NCI-H510A treated with DMSO at 0.1 percent for 48 hours (cell line): ENCODE measurements around the gene CATSPER4.

Experiments used
- DNase-seq: peaks from one replicate; lab custom pipeline; 2025; lab: John Stamatoyannopoulos, UW

Gene CATSPER4

DNA sequence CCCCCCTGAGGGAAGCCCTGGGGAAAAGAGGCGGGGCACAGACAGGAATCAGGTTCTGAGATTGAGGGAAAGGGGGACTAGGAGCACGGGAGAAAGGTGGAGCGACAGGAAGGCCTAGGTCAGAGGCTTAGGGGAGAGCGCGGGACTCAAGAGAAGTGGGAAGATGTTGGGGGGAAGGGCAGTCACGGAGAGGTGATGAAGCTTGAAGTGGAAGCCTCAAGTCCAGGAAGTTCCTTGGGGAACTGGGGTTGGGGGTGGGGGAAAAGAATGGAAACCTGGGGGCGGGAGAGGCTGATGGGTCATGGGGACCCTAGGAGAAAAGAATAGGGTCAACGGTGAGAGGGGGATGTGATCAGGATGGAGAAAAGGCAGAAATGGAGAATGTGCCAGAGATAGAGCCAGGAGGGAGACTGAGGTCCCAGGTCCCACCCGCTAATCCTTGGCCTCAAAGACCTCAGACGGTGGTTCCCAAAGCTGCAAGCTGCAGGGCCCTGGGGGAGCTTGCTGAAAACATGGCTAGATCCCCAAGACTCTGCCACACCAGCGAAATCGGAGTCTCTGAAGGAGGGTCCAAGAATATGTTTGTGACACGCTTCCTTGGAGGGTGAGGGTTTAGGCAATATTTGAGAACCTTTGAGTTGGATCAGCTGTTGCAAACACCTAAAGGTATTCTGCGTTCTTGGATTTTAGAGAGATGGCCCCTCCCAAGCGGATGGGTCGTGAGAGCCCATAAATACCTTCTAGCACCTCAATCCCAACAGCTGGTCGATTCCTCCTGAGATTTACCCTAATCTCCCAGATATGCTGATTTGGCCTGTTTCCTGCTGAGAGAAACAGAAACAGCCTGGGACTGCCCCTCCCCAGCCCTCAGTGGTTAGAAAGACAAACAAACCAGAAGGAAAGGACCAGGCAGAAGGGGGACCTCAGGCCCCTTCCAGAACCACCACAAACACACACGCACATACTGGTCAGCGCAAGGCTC, 25.2 kb upstream of the CATSPER4 start:
- no peak for DNase-seq

DNA sequence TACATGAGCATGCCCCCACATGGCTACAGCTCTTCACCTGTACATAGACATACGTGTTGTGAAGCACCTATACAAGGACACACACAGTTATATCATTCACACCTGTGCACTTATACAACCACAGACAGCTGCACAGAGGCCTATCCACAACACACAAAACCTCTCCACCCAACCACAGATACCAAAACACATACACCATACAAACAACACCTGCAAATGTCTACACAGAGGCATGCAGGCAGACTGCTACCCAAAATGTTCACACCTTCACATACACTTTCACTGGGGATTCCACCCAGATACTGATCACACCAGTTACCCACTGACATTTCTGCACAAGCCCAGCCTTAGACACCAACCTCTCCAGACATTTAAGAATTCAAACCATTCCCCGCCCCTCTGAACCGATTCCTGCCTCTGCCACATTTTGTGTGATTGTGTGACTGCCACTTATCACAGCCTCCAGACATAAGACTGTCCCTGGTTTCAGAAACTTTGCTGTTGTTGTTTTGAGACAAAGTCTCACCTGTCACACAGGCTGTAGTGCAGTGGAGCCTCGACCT, 23.6 kb upstream of the CATSPER4 start:
- no peak for DNase-seq

DNA sequence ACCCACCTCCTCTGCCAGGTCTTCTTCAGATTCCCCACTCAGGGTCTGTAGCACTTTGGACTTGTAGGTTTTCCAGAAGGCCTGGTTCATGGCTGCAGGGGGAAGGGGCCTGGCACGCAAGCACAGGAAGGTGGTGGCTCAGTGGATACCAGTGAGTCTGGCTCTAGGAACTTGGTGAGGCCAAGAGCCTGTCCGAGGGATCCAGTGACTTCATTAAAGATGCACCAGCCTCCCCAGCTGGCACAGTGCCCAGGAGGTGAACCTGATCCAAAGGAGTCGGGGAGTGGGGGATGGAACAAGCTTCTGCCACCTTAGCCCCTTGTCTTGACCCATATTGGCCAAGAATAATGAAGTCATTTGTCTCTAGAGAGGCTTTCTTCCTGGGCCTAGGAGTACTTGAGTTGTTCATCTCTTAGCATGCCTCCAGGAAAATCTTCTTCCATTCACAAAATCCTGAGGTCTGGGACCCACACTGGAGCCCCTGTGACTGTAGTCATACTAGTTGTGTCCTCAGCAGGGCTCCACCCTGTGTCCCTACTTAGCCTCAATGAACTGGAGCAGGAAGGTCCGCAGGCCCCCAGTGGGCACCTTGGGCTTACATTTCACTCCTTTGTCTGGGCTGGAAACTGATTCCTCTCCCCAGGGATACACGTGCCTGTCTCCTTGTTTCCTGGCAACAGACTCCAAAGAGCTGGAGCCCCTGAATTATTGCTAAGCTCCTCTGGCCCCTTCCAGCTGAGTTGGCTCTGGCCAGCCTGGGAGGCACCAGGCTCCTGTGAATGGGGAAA, 21.8 kb upstream of the CATSPER4 start, which contains the start of gene C1orf232:
Gene C1orf232 (minus strand): TSS at position 554 of the 788 bp plus-strand sequence. CDS start 464 bp downstream, at position 90.
- DNase-seq = peak; percentile 54

DNA sequence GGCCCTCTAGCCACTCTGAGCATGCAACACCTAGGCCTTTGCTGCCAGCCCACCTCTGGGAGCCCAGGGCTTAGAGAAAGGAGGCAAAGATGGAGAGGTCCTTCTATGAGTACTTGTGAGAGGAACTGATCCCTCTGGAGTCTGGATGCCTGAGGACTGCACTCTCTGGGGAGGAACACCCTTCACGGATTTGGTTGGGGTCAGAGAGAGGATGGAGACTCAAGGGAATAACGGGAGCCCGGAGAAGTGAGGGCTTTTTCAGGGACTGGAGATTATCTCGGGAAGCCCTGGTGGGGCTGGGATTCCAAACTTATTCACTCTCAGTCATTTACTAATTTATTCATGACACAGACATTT, 21.2 kb upstream of the CATSPER4 start:
- DNase-seq = peak; percentile 47

DNA sequence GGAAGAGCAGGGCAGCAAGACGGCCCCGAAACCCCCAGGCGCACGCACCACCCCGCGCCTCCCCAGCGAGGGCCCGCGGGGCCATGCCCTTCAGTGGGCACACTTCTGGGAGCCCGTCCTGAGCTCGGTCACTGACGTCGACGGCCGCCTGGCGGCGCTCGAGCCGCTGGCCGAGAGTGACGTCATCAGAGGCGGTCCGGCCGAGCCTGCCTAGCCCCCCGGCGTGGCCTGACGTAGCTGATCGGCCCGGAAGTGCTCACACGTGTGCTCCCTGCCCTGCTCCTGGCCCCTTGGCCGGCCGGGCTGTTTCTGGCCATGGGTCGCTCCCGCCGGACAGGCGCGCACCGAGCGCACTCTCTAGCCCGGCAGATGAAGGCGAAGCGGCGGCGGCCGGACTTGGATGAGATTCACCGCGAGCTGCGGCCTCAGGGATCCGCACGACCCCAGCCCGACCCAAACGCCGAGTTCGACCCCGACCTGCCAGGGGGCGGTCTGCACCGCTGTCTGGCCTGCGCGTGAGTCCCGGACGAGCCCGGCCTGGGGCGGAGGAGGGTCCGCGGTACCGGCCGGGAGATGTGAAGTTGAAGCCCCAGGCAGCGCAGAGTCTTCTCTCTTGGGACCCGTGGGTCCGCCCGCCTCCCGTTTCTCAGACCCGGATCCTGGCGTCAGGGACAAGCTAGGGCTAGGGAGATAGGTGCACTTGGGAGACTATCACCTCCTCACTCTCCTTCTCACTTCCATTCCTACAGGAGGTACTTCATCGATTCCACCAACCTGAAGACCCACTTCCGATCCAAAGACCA, 20.5 kb upstream of the CATSPER4 start, which contains the start of gene ZNF593:
Gene ZNF593 (plus strand): TSS at position 240 of the 803 bp plus-strand sequence. CDS start 76 bp downstream, at position 316.
- peak; percentile 85 for DNase-seq

DNA sequence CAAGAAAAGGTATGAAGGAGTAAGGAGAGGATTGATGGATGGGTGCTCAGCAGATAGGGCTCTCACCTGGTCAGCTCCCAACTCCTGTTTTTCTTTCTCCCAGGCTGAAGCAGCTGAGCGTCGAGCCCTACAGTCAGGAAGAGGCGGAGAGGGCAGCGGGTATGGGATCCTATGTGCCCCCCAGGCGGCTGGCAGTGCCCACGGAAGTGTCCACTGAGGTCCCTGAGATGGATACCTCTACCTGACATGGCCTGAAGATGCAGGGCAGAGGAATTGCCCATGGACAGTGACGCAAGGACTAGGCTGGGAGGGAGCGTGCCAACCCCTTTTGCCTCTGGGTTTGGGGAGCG, 20.0 kb upstream of the CATSPER4 start:
- DNase-seq = no peak

DNA sequence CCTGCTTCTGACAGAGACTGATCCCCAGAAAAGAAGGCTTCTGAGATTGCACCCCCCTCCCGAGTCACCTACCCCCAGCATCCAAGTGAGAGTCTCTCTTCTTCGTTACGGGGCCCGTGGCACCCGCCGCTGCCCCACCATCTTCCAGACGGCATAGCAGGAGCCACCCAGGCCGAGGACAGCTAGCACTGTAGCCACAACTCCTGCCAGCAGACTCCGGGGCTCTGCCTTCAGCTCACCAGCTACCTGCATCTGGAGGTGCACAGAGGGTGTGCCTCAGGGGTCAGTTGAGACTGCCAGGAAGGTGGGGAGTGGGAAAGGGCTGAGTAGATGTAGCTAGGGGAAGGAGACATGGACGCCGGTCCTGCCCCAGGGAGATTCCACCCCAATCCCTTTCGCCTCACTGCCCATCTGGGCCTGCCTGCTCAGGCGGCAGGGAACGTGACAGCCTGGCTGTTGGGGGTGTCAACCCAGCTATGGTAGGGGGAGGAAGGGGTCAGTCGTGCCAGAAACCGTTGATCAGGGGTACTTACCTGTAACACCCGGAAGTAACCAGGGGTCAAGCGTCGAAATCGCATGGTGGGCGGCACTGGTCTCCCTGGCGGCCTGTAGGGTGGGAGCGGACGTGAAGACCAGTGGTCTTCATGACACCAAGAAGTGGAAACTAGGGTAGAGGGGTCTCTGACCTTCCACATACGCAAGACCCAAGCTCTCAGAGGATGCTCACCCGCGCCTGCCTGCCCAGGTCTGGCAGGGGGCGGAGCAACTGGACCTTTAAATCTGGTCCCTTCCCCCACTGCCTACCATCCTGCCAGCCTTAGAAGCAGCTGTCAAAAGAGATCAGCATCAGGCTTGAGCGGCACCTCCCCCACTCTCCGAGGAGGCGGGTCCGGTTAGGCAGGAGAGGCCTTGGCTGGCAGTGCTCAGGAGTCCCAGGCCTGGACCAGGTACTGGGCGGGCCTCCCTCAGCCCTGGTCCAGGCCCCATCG, 19.0 kb upstream of the CATSPER4 start, which contains the start of gene ZNF593OS:
Gene ZNF593OS (minus strand): TSS at position 749 of the 989 bp plus-strand sequence. CDS start 171 bp downstream, at position 578.
- no peak for DNase-seq

DNA sequence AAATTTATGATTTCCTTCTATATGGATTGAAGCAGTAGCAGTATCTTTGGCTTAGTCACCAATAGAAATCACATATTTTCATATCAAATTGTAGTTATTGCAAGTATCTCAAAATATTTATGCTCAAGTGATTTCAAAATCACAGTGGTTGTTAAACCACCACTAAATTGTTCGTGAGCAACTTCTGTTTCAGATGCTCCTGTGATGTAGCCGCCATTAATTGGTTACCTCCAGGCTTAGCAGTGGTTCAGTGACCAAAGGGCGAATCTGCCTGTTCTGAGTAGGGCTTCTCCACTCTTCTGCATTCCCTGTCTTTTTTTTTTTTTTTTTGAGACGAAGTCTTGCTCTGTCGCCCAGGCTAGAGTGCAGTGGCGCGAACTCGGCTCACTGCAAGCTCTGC, 15.1 kb upstream of the CATSPER4 start:
- DNase-seq = no peak

DNA sequence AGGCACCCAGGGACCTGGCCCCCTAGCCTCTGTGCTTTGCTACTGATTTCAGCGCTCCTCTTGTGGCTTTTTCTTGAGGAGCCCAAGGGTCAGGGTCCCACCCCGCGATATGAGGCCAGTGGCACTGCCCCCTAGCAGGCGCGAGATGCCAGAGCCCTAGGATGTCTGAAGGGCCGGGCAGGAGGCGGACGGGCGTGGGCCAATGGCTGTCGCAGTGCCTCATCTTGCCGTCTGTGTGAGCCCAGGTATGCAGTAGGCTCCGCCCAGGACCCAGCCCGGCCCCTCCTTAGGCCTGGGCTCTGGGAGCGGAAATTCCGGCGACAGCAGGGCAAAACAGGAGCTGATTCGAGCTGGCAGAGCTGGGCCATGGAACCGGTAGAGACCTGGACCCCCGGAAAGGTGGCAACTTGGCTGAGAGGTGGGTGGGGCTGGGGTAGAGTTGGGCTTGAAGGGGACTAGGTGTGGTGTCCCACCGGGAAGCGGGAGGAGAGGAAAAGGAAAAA, 13.2 kb upstream of the CATSPER4 start, which contains the start of gene CNKSR1:
Gene CNKSR1 (plus strand): TSS at position 310 of the 503 bp plus-strand sequence. CDS start 57 bp downstream, at position 367.
- DNase-seq = peak; percentile 82

DNA sequence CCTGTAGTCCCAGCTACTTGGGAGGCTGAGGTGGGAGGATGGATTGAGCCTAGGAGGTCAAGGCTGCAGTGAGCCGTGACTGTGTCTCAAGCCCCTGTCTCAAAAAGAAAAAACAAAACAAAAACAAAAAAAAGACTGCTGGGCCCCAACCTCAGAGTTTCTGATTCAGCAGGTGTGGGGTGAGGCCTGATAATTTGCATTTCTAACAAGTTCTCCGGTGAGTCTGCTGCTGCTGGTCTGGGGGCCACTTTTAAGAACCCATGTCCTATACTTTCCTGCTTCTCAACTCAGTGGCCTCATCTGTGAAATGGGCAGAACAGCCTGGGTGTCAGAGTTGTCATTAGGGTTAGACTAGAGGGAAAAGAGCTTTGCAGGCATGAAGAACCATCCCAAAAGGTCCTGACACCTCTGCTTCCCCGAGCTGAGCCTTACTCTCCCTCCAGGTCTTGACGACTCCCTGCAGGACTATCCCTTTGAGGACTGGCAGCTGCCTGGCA, 10.3 kb upstream of the CATSPER4 start:
- DNase-seq = no peak

DNA sequence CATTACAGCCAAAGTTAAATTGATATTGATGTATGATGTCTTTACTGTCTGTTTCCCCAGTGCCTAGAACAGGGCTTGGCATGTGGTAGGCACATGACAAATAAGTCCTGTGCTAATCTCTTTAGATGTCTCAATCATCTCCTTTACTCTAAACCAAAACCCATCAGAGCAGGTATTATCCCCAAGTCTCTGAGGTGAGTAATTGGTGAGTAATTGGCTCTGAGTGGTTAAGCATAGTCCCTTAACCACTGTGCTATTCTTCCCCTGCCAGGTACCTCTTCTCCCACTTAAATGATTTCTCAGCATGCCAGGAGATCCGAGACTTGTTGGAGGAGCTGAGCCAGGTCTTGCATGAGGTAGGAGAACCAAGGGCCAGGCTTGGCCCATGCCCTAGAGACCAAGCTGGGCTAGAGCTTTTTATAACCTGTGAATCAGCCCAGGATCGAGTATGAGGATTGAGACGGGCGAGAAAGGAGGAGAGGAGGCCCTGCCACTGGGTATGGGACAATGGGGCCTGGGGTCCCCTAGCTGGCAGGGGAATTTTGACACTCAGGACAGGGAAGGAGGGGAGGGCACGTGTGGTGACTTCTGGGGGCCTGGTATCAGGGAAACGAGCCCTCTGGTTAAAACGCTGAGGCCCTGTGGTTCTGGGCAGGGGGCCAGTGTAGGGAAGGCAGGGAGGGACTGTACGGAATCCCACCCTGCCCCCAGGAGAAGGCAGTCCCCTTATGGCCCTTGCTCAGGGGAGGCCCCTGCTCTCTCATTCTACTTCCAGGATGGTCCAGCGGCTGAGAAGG, 8.6 kb upstream of the CATSPER4 start:
- no peak for DNase-seq

DNA sequence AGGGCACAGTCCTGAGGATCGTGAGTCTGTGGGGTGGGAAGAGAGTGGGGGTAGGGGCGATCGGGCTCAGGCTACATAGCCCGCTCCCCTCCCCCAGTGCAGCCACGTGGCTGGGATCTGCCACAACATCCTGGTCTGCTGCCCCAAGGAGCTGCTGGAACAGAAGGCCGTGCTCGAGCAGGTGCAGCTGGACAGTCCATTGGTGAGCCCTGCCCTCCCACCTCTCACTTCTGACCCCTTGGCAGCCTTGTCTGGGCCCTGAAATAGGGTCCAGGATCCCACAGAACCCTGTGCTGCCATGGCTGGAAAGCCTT, 8.1 kb upstream of the CATSPER4 start:
- no peak for DNase-seq

DNA sequence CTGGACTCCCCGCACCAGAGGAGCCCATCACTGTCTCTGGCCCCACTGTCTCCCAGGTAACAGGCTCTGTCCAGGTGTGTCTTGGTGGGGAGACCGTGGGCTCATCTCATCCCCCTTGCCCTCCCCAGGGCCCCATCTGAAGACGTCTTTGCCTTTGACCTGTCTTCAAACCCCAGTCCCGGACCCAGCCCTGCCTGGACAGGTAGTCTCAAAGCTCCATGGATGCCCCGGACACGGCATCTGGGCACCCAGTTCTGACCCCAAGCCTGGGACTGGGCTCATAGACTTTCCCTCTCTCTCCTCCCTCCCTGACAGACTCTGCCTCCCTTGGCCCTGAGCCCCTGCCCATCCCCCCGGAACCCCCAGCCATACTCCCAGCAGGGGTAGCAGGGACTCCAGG, 6.3 kb upstream of the CATSPER4 start:
- no peak for DNase-seq

DNA sequence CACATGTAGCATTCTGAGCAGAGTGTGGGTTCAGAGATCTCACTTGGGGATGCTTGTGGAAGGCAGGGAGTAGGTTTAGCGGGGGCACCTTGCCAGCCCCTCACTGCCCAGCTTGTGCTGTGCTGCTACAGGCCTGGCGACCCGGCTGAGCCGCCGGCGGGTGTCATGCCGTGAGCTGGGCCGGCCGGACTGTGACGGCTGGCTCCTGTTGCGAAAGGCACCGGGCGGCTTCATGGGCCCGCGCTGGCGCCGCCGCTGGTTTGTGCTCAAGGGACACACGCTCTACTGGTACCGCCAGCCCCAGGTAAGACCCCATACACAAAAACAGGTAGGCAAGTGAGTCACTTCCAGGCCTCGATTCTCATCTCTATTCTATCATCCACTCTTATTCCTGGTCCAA, 5.5 kb upstream of the CATSPER4 start:
- DNase-seq = no peak

DNA sequence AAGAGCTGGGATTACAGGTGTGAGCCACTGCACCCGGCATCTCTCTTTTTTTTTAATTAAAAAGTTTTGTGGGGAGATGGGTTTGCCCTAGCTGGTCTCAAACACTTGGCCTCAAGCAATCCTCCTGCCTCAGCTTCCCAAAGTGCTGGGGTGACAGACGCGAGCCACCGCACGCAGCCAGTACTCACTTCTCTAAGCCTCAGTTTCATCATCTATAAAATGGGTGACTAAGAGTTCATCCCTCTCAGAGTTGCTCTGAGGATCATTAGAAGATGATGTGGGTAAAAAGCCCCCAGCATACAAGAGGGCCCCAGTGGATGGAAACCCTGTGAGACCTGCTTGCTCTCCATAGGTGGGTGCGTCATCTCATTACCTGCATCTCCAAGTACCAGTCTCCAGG, 2.5 kb upstream of the CATSPER4 start:
- no peak for DNase-seq

DNA sequence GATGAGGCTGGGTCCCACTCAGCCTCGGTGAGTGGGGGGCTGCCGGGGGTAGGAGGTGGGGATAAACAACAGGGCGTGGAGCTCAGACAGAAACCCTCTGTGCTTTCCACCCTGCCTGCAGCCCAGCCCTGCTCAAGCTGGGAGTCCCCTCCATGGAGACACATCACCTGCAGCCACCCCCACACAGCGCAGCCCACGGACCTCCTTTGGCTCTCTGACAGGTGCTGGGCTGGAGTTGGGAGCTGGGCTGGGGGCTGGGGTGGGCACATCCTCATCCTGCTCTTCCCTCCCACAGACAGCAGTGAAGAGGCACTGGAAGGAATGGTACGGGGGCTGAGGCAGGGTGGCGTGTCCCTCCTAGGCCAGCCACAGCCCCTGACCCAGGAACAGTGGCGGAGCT, 1.9 kb upstream of the CATSPER4 start:
- no peak for DNase-seq

DNA sequence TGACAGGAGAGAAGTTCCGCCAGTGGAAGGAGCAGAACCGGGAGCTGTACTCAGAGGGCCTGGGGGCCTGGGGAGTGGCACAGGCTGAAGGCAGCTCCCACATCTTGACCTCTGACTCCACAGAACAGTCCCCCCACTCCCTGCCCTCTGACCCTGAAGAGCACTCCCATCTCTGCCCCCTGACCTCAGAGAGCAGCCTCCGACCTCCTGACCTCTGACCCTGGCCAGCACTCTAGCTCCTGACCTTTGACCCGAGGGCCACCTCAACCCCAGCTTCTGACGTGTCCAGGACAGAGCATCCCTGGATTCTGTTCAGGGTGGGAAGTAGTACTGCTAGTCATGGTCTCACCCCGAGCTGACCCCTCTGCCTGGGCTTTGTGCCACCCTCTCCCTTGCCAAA, 1.1 kb upstream of the CATSPER4 start:
- DNase-seq = no peak

DNA sequence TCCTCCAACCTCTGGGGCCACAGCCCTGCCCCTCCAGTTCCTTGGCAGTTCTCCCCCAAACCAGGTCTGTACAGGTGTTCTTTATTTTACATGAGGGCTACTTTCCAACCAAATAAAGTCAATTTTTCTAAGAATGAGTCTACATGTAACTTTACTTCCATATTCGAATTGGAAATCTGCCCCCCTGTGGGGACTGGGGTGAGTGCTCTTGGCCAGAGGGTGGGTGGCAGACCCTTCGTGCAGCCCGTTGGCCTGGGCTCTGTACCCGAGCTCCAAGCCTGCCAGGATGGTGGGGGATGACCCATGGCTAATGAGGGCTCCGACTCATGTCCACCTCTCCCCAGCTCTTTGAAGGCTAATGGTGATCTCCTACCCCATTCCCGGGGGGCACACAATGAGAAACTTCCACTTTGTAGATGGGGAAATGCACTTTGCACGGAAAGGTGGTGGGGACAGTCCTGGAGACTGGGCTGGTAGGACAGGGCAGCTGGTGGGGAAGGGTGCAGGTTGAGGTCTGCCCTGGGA, 589 bp upstream of the CATSPER4 start:
- DNase-seq = no peak

DNA sequence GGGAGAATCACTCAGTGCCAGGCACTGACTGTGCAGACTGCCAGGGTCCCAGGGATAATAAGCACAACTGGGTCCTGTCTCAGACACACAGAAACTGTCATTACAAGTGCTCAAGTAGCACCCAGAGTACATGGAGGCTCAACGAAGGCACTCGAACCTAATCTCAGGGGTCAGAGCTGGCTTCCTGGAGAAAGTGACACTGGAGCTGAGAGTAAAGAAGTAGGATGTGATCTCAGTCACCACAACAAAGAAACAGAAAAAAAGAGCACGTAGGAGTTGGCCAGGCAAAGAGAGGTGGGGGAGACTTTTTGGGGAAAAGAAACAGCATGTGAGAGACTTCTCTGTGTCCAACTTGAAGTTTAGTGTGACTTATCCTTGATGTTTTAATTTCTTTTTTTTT, 1.3 kb downstream of the CATSPER4 start:
- DNase-seq = no peak
